GM21381 (cell line): ENCODE results near the gene ATP8A1.

Experiments
- ATAC-seq: cut with Tn5 transposase; IDR thresholded peaks from one replicate; pipeline ENCODE4 v1.9.1; 2021; ENCODE audit warnings: mild to moderate bottlenecking, moderate library complexity; ENCODE audit not compliant: unreplicated experiment

ATP8A1 gene

GRCh38 chr4:42417550-42417949, 239.4 kb downstream of the ATP8A1 start:
- ATAC-seq = no peak

GRCh38 chr4:42416017-42416416, 240.9 kb downstream of the ATP8A1 start:
- no peak for ATAC-seq

DNA sequence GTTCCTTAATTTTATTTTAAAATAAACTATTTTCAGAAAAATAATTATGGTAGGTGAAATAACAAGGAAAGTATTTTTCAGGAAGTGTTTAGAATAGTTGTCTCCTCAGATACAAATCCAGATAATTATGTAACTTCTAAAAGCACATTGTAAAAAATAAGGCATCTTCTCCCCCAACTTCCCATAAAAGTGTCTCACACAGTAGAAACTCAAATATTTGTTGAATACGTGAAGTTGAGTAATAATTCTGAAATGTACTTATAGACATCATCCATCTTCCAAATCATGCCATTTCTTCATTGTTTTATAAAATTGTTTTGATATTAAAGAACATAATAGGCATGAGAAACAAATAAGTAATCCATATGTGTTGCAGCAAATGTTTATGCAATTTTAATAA, 241.6 kb downstream of the ATP8A1 start:
- no peak for ATAC-seq

DNA sequence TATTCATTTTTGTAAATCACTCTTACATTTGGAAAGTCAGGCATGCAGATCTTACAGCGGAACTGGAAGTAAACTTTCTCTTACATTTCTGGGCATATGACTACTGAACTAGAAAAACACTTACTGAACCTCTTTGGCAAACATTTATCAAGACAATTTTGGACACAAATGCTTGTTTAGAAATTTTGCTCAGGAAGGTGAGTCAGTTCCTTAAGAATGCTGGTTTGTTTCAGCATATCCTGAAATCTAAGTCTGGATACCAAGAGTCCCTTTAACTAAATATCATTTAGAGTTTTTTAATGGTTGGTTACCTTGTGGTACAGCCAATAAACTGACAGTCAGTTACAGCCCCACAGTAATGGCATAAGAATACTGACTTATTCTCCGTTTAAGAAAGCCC, 244.7 kb downstream of the ATP8A1 start:
- ATAC-seq = no peak

- ATAC-seq = no peak
These were observed 245.1 kb downstream of the ATP8A1 start for GRCh38 chr4:42411803-42412202.

DNA sequence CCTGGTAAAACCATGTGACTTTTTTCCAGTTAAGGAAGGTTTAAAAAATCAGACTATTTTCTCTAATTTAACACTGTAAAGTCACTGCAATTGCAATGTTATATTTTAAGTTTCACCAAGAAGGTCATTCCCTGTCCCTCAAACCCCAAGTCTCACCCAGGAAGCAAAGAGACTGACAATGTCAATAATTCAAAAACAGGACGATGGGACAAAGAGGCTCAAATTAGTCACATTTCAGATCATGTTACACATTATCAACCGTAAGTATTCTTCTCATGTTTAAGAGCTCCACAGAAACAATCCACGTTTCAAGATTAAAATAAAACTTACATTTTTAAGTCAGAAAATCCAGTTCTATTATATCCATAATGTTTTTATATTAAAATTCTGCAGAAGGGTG, 246.5 kb downstream of the ATP8A1 start:
- ATAC-seq = no peak

DNA sequence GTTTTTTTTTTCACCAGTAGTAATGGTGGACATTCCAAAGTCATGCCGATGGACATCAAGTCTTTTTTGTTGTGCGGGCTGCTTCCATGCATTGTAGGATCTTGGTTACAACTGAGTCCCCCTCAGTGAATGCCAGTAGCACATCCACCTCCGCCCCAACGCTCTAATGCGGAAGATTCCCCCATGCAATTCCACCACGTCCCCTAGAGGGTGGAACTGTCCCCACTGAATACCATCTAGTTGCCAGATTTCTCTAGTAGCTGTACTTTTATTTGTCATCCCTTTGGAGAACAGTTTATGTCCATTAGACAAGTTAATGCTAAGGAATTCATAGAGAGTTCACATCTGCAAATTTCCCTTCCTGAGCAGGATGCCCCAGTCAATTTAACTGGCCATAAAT, 252.9 kb downstream of the ATP8A1 start:
- no peak for ATAC-seq

DNA sequence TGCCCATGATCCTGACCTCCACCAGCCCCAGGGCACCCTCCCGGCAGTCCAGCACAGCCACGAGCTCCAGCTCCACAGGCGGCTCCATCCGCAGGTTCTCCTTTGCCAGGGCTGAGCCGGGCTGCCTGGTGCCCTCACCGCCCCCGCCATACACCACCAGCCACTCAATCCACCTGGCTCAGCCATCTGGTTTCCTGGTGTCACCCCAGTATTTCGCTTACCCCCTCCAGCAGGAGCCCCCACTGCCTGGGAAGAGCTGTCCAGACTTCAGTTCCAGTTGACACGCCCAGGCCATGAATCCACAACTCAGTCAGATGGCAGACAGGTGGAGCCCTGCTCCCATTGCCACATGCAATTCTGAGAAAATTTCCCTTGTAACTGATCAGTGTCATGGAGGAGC, 255.7 kb downstream of the ATP8A1 start:
- ATAC-seq = no peak

GRCh38 chr4:42399393-42399792, 257.5 kb downstream of the ATP8A1 start:
- no peak for ATAC-seq

DNA sequence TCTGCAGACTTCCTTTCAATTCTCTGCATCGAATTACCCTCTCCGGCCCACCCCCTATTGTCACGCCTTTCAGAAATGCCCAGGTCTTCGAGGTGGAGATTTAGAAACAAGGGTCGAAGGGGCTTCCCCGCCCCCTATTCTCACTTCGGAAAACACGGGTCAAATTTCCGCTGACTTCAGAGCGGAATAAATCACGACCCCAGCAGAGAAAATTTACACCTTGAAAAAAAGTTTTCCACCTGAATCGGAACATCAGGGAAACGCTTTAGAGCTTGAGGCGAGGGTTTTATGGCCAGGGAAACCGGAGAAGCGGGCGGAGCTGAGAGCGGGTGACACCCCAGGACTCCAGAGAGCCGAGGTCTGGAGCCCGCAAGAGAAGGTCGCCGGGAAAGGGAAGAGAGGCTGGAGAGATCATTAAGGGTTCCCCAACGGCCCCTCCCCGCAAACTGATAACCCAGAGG, 258.0 kb downstream of the ATP8A1 start:
- ATAC-seq = no peak

- ATAC-seq = peak; percentile 30
These were observed 258.6 kb downstream of the ATP8A1 start for GRCh38 chr4:42398171-42398870.

GRCh38 chr4:42397635-42398170, 259.2 kb downstream of the ATP8A1 start:
- ATAC-seq = peak; percentile 36

GRCh38 chr4:42396752-42397634, 259.9 kb downstream of the ATP8A1 start, which contains the start of gene SHISA3:
Gene SHISA3 (plus strand): TSS chr4:42397488. CDS start chr4:42398057, 569 bp downstream.
- peak; percentile 41 for ATAC-seq

- no peak for ATAC-seq
These were observed 260.5 kb downstream of the ATP8A1 start for GRCh38 chr4:42396361-42396751.

DNA sequence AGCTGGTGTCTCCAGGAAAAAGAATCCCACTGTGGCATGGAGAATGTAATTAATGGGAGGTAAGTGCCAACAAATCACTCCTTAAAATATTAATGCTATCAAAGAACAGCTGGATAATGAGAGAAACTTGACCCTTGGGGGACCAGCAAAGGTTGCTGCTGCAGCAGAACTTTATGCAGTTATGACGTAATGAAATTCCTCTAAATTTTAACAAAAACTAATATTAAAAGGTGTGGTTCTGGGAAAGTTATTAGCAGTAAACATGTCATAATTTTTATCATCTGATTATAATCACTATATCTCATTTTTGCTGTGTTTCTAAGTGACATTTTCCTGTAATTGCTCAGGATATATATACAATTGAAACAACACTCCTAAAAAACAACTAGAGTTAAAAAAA, 261.3 kb downstream of the ATP8A1 start:
- ATAC-seq = no peak

GRCh38 chr4:42392436-42392835, 264.5 kb downstream of the ATP8A1 start:
- ATAC-seq = no peak

DNA sequence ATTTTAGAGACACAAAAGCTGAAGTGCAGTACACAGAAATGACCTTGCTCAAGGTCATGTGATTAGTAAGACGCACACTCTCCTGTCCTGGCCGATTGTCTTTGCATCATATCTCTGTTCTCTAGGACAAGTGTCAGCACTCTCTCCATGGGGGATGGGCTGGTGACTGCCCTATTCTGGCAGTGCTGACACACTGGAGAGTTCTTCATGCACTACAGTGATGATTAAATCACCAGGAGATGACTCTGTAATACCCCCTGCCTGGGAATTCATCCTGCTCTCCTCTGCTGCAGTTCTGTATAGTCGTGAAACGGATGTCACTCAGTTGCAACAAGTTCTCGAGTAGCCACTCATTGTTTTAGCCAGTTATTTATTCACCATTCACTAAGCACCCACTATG, 264.9 kb downstream of the ATP8A1 start:
- no peak for ATAC-seq

GRCh38 chr4:42391355-42391664, 265.6 kb downstream of the ATP8A1 start:
- no peak for ATAC-seq

DNA sequence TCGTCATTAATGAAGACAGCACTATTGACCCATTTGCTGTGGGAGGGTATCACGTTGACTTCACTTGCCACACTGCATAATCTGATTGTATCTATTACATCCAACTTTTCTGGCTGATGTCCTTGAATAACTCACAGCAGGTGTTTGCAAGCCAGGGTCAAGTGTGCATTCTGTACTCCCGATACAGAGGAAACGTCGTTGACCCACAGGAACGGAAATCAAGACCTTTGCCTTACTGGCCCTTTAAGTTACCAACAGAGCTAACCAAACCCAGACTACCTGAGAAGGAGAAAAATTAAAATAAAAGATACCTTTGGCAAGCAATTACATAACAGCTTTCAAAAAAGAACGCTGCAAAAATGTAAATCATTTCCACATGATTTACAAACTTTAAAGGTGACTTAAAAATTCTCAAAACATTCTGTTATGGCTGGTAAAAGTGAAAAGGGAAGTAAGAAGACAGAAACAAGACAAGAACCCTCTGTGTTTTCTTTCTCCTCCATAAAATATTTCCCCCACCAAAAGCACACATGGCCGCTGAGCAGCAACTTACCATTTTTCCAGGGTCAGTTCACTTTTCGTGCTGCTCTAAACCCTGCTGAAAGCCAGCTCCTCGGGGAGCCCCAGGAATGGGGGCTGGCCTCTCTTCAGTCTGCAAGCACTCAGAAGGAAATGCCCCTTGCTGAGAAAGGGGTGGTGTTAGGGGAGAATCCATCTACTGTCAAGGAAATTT, 266.1 kb downstream of the ATP8A1 start:
- ATAC-seq = no peak

DNA sequence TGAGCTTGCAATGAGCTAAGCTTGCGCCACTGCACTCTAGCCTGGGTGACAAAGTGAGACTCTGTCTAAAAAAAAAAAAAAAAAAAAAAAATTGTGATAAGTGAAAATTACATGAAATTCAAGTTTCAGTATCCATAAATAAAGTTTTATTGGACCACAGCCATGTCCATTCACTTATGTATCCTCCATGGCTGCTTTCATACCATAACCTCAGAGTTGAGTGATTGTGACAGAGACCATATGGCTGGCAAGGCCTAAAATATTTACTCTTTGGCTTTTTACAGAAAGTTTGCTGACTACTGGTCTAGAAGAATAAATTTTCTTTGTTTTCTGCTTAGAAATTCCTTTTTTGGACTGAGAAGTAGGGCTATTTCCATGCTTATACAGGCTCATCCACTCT, 271.4 kb downstream of the ATP8A1 start:
- ATAC-seq = no peak

DNA sequence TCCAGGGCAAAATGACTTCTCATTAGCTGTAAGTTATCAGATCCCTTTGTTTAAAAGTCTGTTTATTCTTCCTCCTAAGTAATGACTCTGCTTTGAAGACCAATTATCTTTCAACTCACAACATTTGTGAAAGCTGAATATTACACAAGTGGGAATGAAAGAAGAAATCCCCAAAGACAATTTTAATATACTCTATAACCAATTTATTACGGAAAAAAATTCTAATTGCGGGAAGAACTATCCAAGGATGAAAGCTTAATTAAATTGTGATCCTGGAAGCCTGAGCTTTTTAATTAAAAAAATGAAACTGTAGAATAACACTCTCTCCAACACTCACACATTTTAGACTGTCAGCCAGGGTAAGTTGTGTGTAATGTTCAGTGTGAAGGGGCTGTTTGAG, 275.2 kb downstream of the ATP8A1 start:
- no peak for ATAC-seq
